Vagina (tissue), 2 donors: ENCODE results near the gene H3-3A.

Experiments
- POLR2A ChIP-seq, 2 donors: fragments of 450-650 bp; IDR thresholded peaks; one replicate each; pipeline ENCODE4 v1.6.1; 2017; ENCODE audit warnings: antibody characterized with exemption in 2 of 2, mild to moderate bottlenecking in 2 of 2, moderate library complexity in 2 of 2
- TF ChIP-seq, protein P1 (sequence below), 3 experiments: fragments of 450-650 bp in 2 of 3; fragments of 200-600 bp in 1 of 3; sonication (generic) in 1 of 3; IDR thresholded peaks; one replicate each; pipeline ENCODE4 v1.5.1; 2017 to 2019; ENCODE audit warnings: antibody characterized with exemption in 3 of 3, mild to moderate bottlenecking in 2 of 3, moderate library complexity in 2 of 3

GRCh38 chr1:226095286-226095685, 32.8 kb downstream of the H3-3A start:
- TF ChIP-seq, protein P1, sequence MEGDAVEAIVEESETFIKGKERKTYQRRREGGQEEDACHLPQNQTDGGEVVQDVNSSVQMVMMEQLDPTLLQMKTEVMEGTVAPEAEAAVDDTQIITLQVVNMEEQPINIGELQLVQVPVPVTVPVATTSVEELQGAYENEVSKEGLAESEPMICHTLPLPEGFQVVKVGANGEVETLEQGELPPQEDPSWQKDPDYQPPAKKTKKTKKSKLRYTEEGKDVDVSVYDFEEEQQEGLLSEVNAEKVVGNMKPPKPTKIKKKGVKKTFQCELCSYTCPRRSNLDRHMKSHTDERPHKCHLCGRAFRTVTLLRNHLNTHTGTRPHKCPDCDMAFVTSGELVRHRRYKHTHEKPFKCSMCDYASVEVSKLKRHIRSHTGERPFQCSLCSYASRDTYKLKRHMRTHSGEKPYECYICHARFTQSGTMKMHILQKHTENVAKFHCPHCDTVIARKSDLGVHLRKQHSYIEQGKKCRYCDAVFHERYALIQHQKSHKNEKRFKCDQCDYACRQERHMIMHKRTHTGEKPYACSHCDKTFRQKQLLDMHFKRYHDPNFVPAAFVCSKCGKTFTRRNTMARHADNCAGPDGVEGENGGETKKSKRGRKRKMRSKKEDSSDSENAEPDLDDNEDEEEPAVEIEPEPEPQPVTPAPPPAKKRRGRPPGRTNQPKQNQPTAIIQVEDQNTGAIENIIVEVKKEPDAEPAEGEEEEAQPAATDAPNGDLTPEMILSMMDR (IDR thresholded peaks at IDR 0.05), result no peak
- TF ChIP-seq POLR2A (IDR thresholded peaks at IDR 0.05), result no peak
